ENCODE results near the gene CD46. TPM values are rescaled to one million over a fixed set of nuclear protein-coding genes. Genes with fewer than 3 reads are reported as not detected.

The CD46 gene
- total RNA-seq, 1 experiment from 2014 or later, result 116 TPM

DNA sequence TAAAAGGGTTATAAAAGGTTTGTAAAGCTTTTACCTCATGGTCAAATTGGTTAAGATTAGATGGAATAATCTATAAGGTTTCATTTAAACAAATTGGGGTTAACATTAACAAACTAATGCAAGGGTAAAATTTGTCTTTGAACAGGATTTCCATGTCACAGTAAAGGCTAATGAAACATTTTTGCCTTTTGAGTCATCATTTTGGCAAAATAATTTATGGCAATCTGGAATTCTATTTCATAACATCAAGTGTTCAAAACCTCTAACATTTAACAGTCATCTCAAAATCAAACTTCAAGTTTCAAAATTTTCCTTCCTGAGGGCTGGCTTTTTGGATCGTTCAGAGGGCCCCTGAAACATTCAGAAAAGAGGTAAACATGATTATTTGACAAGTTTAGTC lies 6.6 kb upstream of the CD46 start:
- no TSS peak for BruUV-seq (replicated peaks)
- Histone ChIP-seq H3F3A (ENCODE audit: low read length, unreplicated experiment) (no peaks in the 10 kb centered on the region), H4K20me1 (ENCODE audit: low read length) (no peaks in the 10 kb centered on the region), H3K4me1 (ENCODE audit: insufficient read depth, low read length) (peaks cover 48% of the 10 kb centered on the region), H3K27me3 (ENCODE audit: low read length) (no peaks in the 10 kb centered on the region), H3K4me3 (ENCODE audit: low read length) (no peak overlapping the region), H3K9me2 (replicated peaks; ENCODE audit: low read length) (no peaks in the 10 kb centered on the region), H3K9ac (ENCODE audit: low read length) (no peak overlapping the region), H3K36me3 (ENCODE audit: low read depth, low read length) (no peaks in the 10 kb centered on the region), H3K4me2 (ENCODE audit: low read length) (peak overlapping the region; percentile 45), H2AFZ (ENCODE audit: low read length) (no peak overlapping the region), H3K9me3 (ENCODE audit: low read length) (no peaks in the 10 kb centered on the region), H3K79me2 (ENCODE audit: low read length) (peaks cover 5% of the 10 kb centered on the region; the same call in 1 of the 2 replicates), H3K27ac (ENCODE audit: low read length) (no peak overlapping the region)
- ATAC-seq, result peak; percentile 23
- ChIA-PET CTCF (no interaction called here), POLR2A (ENCODE audit: unreplicated experiment) (no interaction called here)
- intact Hi-C loops (cut with micrococcal nuclease), result loop anchor here (2.0 kb wide), 1 partner anchor 34 kb away; no protein-coding TSS in a partner anchor
- DNase-seq, result peak; percentile 90
- TF ChIP-seq EZH2phosphoT487 (IDR thresholded peaks at IDR 0.05; ENCODE audit: borderline replicate concordance, low read length), result no peak
- TF ChIP-seq EZH2 (IDR thresholded peaks at IDR 0.05; ENCODE audit: low read length, unreplicated experiment), result no peak
- TF ChIP-seq, protein P1, sequence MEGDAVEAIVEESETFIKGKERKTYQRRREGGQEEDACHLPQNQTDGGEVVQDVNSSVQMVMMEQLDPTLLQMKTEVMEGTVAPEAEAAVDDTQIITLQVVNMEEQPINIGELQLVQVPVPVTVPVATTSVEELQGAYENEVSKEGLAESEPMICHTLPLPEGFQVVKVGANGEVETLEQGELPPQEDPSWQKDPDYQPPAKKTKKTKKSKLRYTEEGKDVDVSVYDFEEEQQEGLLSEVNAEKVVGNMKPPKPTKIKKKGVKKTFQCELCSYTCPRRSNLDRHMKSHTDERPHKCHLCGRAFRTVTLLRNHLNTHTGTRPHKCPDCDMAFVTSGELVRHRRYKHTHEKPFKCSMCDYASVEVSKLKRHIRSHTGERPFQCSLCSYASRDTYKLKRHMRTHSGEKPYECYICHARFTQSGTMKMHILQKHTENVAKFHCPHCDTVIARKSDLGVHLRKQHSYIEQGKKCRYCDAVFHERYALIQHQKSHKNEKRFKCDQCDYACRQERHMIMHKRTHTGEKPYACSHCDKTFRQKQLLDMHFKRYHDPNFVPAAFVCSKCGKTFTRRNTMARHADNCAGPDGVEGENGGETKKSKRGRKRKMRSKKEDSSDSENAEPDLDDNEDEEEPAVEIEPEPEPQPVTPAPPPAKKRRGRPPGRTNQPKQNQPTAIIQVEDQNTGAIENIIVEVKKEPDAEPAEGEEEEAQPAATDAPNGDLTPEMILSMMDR (conservative IDR thresholded peaks at IDR 0.05; ENCODE audit: low read depth, low read length), result no peak

DNA sequence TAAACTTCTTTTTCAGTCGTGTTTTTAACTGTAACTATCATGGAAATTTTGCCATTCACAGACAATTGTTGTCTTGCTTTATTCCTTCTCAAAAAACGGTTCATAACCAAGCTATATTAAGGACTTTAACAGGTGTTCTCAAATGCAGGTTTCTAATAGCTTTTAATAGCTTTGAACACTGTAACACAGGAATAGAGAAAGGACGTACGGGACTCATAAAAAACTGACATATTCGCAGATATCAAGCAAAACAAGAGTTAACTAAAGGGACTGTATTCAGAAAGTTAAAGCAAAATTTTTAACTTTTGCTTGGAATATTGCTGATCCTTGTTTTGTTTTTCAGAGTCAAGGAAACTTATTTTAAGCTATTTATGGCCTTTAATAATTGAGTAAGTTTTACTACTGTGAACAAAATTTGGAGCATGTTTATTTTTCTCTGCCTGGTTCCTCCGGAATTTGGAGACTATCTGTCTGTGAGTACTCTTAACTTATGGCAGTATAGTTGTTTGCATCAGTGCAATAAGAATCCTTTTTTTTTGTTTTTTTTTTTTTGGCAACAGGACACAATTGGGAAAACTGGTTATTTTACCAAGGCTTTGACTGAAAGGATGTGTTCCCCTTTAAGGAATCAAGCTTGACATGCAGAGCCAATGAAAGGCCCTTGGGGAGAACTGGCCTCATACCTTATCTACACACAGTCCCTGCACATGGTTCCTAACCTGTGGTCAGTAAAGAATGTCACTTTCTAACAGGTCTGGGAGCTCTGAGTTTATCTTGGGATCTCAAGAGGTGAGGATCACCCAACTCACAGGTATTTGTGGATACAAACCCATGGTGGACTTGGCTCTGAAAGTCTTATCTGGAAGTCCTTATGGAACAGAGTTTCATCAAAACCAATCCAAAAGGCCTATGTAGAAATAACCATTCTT lies 5.8 kb upstream of the CD46 start:
- Histone ChIP-seq H3K79me2 (ENCODE audit: low read length) (peaks cover 8% of the 10 kb centered on the region; the same call in 1 of the 2 replicates), H2AFZ (ENCODE audit: low read length) (no peak overlapping the region), H3K27ac (ENCODE audit: low read length) (no peak overlapping the region), H3K36me3 (ENCODE audit: low read depth, low read length) (no peaks in the 10 kb centered on the region), H3K27me3 (ENCODE audit: low read length) (no peaks in the 10 kb centered on the region), H3K9me3 (ENCODE audit: low read length) (no peaks in the 10 kb centered on the region), H3F3A (ENCODE audit: low read length, unreplicated experiment) (peaks cover under 1% of the 10 kb centered on the region), H3K9ac (ENCODE audit: low read length) (no peak overlapping the region), H3K4me3 (ENCODE audit: low read length) (no peak overlapping the region), H3K4me2 (ENCODE audit: low read length) (peak overlapping the region; percentile 45), H4K20me1 (ENCODE audit: low read length) (no peaks in the 10 kb centered on the region), H3K9me2 (replicated peaks; ENCODE audit: low read length) (no peaks in the 10 kb centered on the region), H3K4me1 (ENCODE audit: insufficient read depth, low read length) (peaks cover 57% of the 10 kb centered on the region)
- BruUV-seq (replicated peaks), result no TSS peak
- TF ChIP-seq EZH2 (IDR thresholded peaks at IDR 0.05; ENCODE audit: low read length, unreplicated experiment) (no peak), EZH2phosphoT487 (IDR thresholded peaks at IDR 0.05; ENCODE audit: borderline replicate concordance, low read length) (no peak)
- TF ChIP-seq, protein P1 (conservative IDR thresholded peaks at IDR 0.05; ENCODE audit: low read depth, low read length), result no peak
- POLR2A ChIA-PET (ENCODE audit: unreplicated experiment), result no interaction called here
- ATAC-seq, result no peak
- intact Hi-C loops (cut with micrococcal nuclease), result loop anchor here (2.0 kb wide), 1 partner anchor 35 kb away; no protein-coding TSS in a partner anchor
- peak; percentile 71 for DNase-seq
- CTCF ChIA-PET, result no interaction called here

Measured in PC-3 (cell line).